ENCODE measurements around the gene GNAQ. TPM values are rescaled to one million over a fixed set of nuclear protein-coding genes. Genes with fewer than 3 reads are reported as not detected.

GNAQ gene
- total and polyA plus RNA-seq, 2 experiments from 2014 or later: 21.1 to 43.1 TPM

GRCh38 chr9:77809552-77809951 lies 222.1 kb downstream of the GNAQ start:
- Histone ChIP-seq H3K36me3 (ENCODE audit: insufficient read depth) (no peaks in the 10 kb centered on the region), H3K27ac (ENCODE audit: low read depth) (no peak overlapping the region), H4K20me1 (replicated peaks; ENCODE audit: insufficient read depth) (no peaks in the 10 kb centered on the region), H3K27me3 (ENCODE audit: insufficient read depth) (no peaks in the 10 kb centered on the region), H2AFZ (no peak overlapping the region), H3F3A (replicated peaks; ENCODE audit: low read depth) (no peaks in the 10 kb centered on the region), H3K4me1 (ENCODE audit: insufficient read depth) (no peaks in the 10 kb centered on the region), H3K79me2 (replicated peaks; ENCODE audit: insufficient read depth) (no peaks in the 10 kb centered on the region), H3K4me3 (no peak overlapping the region), H3K9me2 (ENCODE audit: insufficient read depth) (no peaks in the 10 kb centered on the region), H3K4me2 (no peak overlapping the region)
- Mint-ChIP-seq H3K36me3 (ENCODE audit: low read depth) (no peaks in the 10 kb centered on the region), H3K4me1 (peaks cover 3% of the 10 kb centered on the region; the same call in 1 of the 3 replicates), H3K4me3 (no peak overlapping the region), H3K27me3 (ENCODE audit: insufficient read depth, low read depth, poor library complexity) (peaks cover 3% of the 10 kb centered on the region), H3K27ac (no peak overlapping the region), H3K9me3 (no peaks in the 10 kb centered on the region)
- no peak for ATAC-seq
- TF ChIP-seq EZH2phosphoT487 (IDR thresholded peaks at IDR 0.05; ENCODE audit: unreplicated experiment) (no peak), STAT1 (IDR thresholded peaks at IDR 0.05; ENCODE audit: unreplicated experiment) (no peak), JUNB (IDR thresholded peaks at IDR 0.05; ENCODE audit: unreplicated experiment) (no peak), CREB1 (CRISPR knock-in tag; IDR thresholded peaks at IDR 0.05; ENCODE audit: low read depth) (no peak), ZNF462 (CRISPR knock-in tag; IDR thresholded peaks at IDR 0.05) (no peak), POLR2AphosphoS5 (IDR thresholded peaks at IDR 0.05; ENCODE audit: low read depth) (no peak), EZH2 (IDR thresholded peaks at IDR 0.05; ENCODE audit: low read depth, unreplicated experiment) (no peak), ZNF331 (CRISPR knock-in tag; IDR thresholded peaks at IDR 0.05; ENCODE audit: low read depth) (no peak), ZNF114 (CRISPR knock-in tag; IDR thresholded peaks at IDR 0.05) (no peak), NANOG (IDR thresholded peaks at IDR 0.05; ENCODE audit: borderline replicate concordance) (no peak)
- TF ChIP-seq, protein P1, sequence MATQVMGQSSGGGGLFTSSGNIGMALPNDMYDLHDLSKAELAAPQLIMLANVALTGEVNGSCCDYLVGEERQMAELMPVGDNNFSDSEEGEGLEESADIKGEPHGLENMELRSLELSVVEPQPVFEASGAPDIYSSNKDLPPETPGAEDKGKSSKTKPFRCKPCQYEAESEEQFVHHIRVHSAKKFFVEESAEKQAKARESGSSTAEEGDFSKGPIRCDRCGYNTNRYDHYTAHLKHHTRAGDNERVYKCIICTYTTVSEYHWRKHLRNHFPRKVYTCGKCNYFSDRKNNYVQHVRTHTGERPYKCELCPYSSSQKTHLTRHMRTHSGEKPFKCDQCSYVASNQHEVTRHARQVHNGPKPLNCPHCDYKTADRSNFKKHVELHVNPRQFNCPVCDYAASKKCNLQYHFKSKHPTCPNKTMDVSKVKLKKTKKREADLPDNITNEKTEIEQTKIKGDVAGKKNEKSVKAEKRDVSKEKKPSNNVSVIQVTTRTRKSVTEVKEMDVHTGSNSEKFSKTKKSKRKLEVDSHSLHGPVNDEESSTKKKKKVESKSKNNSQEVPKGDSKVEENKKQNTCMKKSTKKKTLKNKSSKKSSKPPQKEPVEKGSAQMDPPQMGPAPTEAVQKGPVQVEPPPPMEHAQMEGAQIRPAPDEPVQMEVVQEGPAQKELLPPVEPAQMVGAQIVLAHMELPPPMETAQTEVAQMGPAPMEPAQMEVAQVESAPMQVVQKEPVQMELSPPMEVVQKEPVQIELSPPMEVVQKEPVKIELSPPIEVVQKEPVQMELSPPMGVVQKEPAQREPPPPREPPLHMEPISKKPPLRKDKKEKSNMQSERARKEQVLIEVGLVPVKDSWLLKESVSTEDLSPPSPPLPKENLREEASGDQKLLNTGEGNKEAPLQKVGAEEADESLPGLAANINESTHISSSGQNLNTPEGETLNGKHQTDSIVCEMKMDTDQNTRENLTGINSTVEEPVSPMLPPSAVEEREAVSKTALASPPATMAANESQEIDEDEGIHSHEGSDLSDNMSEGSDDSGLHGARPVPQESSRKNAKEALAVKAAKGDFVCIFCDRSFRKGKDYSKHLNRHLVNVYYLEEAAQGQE (IDR thresholded peaks at IDR 0.05; ENCODE audit: unreplicated experiment): no peak
- TF ChIP-seq, protein P2, sequence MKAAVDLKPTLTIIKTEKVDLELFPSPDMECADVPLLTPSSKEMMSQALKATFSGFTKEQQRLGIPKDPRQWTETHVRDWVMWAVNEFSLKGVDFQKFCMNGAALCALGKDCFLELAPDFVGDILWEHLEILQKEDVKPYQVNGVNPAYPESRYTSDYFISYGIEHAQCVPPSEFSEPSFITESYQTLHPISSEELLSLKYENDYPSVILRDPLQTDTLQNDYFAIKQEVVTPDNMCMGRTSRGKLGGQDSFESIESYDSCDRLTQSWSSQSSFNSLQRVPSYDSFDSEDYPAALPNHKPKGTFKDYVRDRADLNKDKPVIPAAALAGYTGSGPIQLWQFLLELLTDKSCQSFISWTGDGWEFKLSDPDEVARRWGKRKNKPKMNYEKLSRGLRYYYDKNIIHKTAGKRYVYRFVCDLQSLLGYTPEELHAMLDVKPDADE (IDR thresholded peaks at IDR 0.05): no peak
- TF ChIP-seq, protein P3, sequence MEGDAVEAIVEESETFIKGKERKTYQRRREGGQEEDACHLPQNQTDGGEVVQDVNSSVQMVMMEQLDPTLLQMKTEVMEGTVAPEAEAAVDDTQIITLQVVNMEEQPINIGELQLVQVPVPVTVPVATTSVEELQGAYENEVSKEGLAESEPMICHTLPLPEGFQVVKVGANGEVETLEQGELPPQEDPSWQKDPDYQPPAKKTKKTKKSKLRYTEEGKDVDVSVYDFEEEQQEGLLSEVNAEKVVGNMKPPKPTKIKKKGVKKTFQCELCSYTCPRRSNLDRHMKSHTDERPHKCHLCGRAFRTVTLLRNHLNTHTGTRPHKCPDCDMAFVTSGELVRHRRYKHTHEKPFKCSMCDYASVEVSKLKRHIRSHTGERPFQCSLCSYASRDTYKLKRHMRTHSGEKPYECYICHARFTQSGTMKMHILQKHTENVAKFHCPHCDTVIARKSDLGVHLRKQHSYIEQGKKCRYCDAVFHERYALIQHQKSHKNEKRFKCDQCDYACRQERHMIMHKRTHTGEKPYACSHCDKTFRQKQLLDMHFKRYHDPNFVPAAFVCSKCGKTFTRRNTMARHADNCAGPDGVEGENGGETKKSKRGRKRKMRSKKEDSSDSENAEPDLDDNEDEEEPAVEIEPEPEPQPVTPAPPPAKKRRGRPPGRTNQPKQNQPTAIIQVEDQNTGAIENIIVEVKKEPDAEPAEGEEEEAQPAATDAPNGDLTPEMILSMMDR (conservative IDR thresholded peaks at IDR 0.05; ENCODE audit: low read depth in 2 of 2): no peak
- DNase-seq (ENCODE audit: low spot score): no peak
